GM12864 (cell line): ENCODE data around the gene LRRC4B.
A peak's percentile ranks its signal among the peaks of the same experiment; 100 is the strongest.

ENCODE experiments used
- DNase-seq: peaks from one replicate; pipeline ENCODE4 v3.0.0-alpha.2; 2011; ENCODE audit warnings: low read depth
- H3K4me3 ChIP-seq: 2 replicates; pipeline ENCODE4 v1.5.1; 2011; ENCODE audit warnings: mild to moderate bottlenecking, low read depth, low read length, control low read depth
- TF ChIP-seq, protein P1 (sequence below): IDR thresholded peaks from 2 replicates; pipeline ENCODE4 v1.5.1; 2011; ENCODE audit warnings: low read depth, mild to moderate bottlenecking, moderate library complexity, low read length, control low read depth, inconsistent platforms; ENCODE audit errors: missing control alignments

Gene LRRC4B

DNA sequence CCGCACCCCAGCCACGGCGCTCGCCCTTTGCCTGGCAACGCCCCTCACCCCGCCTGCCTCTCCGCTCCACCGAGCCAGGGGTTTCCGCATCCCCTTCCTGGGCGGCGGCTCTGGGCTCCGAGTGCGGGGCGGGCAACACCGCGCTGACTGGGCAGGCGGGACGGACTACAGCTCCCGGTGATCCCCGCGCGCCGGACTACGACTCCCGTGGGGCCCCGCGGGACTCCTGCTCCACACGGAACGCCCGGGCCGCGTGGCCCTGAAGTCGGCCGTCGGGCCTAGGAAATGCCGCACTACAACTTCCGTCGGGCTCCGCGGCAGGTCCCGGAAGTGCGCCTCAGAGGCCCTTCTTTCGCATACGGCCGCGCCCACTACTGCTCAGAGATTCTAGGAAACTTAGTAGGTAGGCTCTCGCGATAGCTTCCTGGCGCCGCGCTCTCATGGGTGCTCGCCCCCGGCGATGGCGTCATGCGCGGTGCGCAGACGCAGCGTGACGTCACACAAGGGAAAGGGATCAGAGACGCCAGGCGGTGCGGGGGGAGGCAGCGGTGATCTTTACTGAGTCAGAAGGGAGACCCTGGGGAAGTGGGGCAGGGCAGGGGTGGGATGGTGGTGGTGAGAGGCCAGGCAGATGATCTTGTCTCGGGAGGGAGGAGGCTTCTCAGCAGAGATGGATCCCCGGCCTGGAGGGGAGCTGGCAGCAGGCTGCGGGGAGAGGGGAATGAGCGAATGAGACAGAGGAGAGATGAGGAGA is 57.0 kb downstream of the LRRC4B start, which contains the start of gene JOSD2:
Gene JOSD2 (minus strand): TSS at position 123 of the 754 bp plus-strand sequence. CDS start 760 bp downstream, outside the sequence.
- TF ChIP-seq, protein P1, sequence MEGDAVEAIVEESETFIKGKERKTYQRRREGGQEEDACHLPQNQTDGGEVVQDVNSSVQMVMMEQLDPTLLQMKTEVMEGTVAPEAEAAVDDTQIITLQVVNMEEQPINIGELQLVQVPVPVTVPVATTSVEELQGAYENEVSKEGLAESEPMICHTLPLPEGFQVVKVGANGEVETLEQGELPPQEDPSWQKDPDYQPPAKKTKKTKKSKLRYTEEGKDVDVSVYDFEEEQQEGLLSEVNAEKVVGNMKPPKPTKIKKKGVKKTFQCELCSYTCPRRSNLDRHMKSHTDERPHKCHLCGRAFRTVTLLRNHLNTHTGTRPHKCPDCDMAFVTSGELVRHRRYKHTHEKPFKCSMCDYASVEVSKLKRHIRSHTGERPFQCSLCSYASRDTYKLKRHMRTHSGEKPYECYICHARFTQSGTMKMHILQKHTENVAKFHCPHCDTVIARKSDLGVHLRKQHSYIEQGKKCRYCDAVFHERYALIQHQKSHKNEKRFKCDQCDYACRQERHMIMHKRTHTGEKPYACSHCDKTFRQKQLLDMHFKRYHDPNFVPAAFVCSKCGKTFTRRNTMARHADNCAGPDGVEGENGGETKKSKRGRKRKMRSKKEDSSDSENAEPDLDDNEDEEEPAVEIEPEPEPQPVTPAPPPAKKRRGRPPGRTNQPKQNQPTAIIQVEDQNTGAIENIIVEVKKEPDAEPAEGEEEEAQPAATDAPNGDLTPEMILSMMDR, result no peak
- H3K4me3 ChIP-seq, result peak within 1 kb of the TSS; percentile 91
- DNase-seq, result peak; percentile 98

- TF ChIP-seq, protein P1, result no peak
- peak overlapping the region; percentile 91 for H3K4me3 ChIP-seq
- DNase-seq, result no peak
Measured at GRCh38 chr19:50510700-50511068, 57.6 kb downstream of the LRRC4B start.

GRCh38 chr19:50510121-50510670 is 58.0 kb downstream of the LRRC4B start:
- TF ChIP-seq, protein P1, result no peak
- DNase-seq, result no peak
- peak overlapping the region; percentile 91 for H3K4me3 ChIP-seq

- no peak for DNase-seq
- TF ChIP-seq, protein P1, result no peak
- H3K4me3 ChIP-seq, result no peak overlapping the region
Measured at GRCh38 chr19:50509366-50509765, 58.9 kb downstream of the LRRC4B start.

- TF ChIP-seq, protein P1, result no peak
- no peak for DNase-seq
- no peak overlapping the region for H3K4me3 ChIP-seq
Measured at GRCh38 chr19:50508843-50509190, 59.4 kb downstream of the LRRC4B start.

DNA sequence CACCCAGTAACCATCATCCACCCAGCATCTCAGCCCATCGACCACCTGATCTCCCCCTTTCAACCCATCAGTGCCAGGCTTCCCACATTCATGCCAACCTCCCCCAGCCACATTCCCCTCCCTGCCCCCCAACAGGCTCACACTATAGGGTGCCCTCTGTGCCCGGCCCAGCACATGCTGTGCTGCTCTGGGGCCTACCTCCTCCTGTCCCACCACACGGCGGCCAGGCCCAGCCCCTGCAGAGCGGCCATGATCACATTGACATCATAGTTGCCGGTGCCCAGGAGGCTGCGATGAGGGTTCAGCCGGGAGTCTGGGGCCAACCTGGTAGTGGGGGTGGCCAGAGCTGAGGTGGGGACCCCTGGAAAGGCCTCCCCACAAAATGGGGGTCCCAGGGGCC is 60.9 kb downstream of the LRRC4B start:
- no peak overlapping the region for H3K4me3 ChIP-seq
- DNase-seq, result no peak
- TF ChIP-seq, protein P1, result no peak

- no peak overlapping the region for H3K4me3 ChIP-seq
- TF ChIP-seq, protein P1, result no peak
- no peak for DNase-seq
Measured at GRCh38 chr19:50506700-50507099, 61.5 kb downstream of the LRRC4B start.
